B cell (primary cell): ENCODE results near the gene TUT1. TPM values are rescaled to one million over a fixed set of nuclear protein-coding genes. Genes with fewer than 3 reads are reported as not detected.
"Not testable (repeated sequence)": the region's sequence is repeated elsewhere in the genome, so short reads cannot be mapped to it uniquely, and the experiment has no call there.

Source experiments
- ATAC-seq: fragments of 200-7000 bp; cut with Tn5 transposase; one replicate; pipeline ENCODE4 v1.10.0; 2021; ENCODE audit warnings: low read depth, mild to moderate bottlenecking, moderate number of reproducible peaks, moderate library complexity
- CTCF ChIA-PET: fragments of 350-600 bp; sonication (Branson Sonifier 250); formaldehyde crosslinking; loops from one replicate; lab custom pipeline; 2021; ENCODE audit warnings: antibody characterized with exemption, inconsistent platforms; lab: Charles Lee
- POLR2A ChIA-PET: fragments of 350-600 bp; sonication (Branson Sonifier 250); formaldehyde crosslinking; loops from one replicate; lab custom pipeline; 2021; ENCODE audit warnings: antibody characterized with exemption; lab: Charles Lee
- DNase-seq: peaks from one replicate; pipeline ENCODE4 v3.0.0; 2013
- H2AFZ ChIP-seq: 2 replicates; pipeline ENCODE4 v1.6.1; 2012; ENCODE audit warnings: mild to moderate bottlenecking, low read depth, low read length; ENCODE audit not compliant: insufficient read depth, poor library complexity, severe bottlenecking
- H3K27ac ChIP-seq, 2 donors: 1 replicate in 1 of 2; 2 replicates in 1 of 2; pipeline ENCODE4 v1.5.1; 2012 to 2013; ENCODE audit warnings: low read length in 2 of 2, mild to moderate bottlenecking in 2 of 2, moderate library complexity in 1 of 2
- H3K27me3 ChIP-seq, 4 experiments: fragments of 200-600 bp in 1 of 4; sonication (generic) in 1 of 4; replicated peaks in 1 of 4; 1 replicate in 2 of 4; 2 replicates in 2 of 4; pipeline versions ENCODE4 v1.6.1 to v1.7.0; 2013 to 2016; ENCODE audit warnings: low read length in 3 of 4, mild to moderate bottlenecking in 2 of 4, mixed read lengths in 1 of 4, moderate library complexity in 1 of 4; ENCODE audit not compliant: insufficient read depth in 4 of 4, control insufficient read depth in 3 of 4; ENCODE audit errors: control extremely low read depth in 1 of 4
- H3K36me3 ChIP-seq, 2 experiments: replicated peaks in 1 of 2; 1 replicate in 1 of 2; 2 replicates in 1 of 2; pipeline versions ENCODE4 v1.6.1 to v1.7.1; 2013; ENCODE audit warnings: low read length in 1 of 2; ENCODE audit not compliant: insufficient read depth in 2 of 2, control insufficient read depth in 1 of 2; ENCODE audit errors: control extremely low read depth in 1 of 2, extremely low read depth in 1 of 2
- H3K4me1 ChIP-seq, 2 donors: fragments of 200-600 bp in 1 of 2; sonication (generic) in 1 of 2; 1 replicate in 1 of 2; 2 replicates in 1 of 2; pipeline versions ENCODE4 v1.5.1 to v1.6.1; 2013 to 2017; ENCODE audit warnings: low read length in 2 of 2; ENCODE audit not compliant: control insufficient read depth in 2 of 2, insufficient read depth in 2 of 2
- H3K4me2 ChIP-seq: replicated peaks from 2 replicates; pipeline ENCODE3; 2012; ENCODE audit warnings: mild to moderate bottlenecking, low read depth, low read length; ENCODE audit not compliant: poor library complexity, severe bottlenecking
- H3K4me3 ChIP-seq, 5 experiments: fragments of 200-600 bp in 1 of 5; sonication (generic) in 1 of 5; 1 replicate in 3 of 5; 2 replicates in 2 of 5; pipeline versions ENCODE4 v1.5.1 to v1.7.0; 2011 to 2016; ENCODE audit warnings: low read length in 4 of 5, mild to moderate bottlenecking in 4 of 5, low read depth in 2 of 5, control low read depth in 1 of 5, moderate library complexity in 1 of 5; ENCODE audit not compliant: insufficient read depth in 1 of 5; ENCODE audit errors: control extremely low read depth in 1 of 5, extremely low read depth in 1 of 5
- H3K79me2 ChIP-seq: fragments of 200-600 bp; sonication (generic); one replicate; pipeline ENCODE4 v1.6.0; 2016; ENCODE audit warnings: low read length; ENCODE audit not compliant: control insufficient read depth, insufficient read depth
- H3K9ac ChIP-seq: fragments of 200-600 bp; sonication (generic); 2 replicates; pipeline ENCODE4 v1.6.1; 2017; ENCODE audit warnings: mild to moderate bottlenecking, low read length, moderate library complexity
- H3K9me3 ChIP-seq, 3 donors: one replicate each; pipeline versions ENCODE4 v1.6.1 to v1.7.1; 2013; ENCODE audit warnings: low read length in 2 of 3; ENCODE audit not compliant: control insufficient read depth in 2 of 3, insufficient read depth in 1 of 3; ENCODE audit errors: control extremely low read depth in 1 of 3
- H4K20me1 ChIP-seq: 2 replicates; pipeline ENCODE4 v1.6.0; 2012; ENCODE audit warnings: mild to moderate bottlenecking, low read length; ENCODE audit not compliant: insufficient read depth, control insufficient read depth, poor library complexity, severe bottlenecking
- H3K27ac Mint-ChIP-seq: one replicate; pipeline ENCODE4 v1.8.0; 2021; ENCODE audit warnings: mixed read lengths
- H3K27me3 Mint-ChIP-seq: one replicate; pipeline ENCODE4 v1.8.0; 2021; ENCODE audit warnings: mixed read lengths
- H3K4me1 Mint-ChIP-seq: one replicate; pipeline ENCODE4 v1.8.0; 2021; ENCODE audit warnings: mixed read lengths
- H3K4me3 Mint-ChIP-seq: one replicate; pipeline ENCODE4 v1.8.0; 2021; ENCODE audit warnings: mixed read lengths
- H3K9me3 Mint-ChIP-seq: one replicate; pipeline ENCODE4 v1.8.0; 2022; ENCODE audit warnings: mixed read lengths; ENCODE audit not compliant: insufficient read depth
- CTCF ChIP-seq: fragments of 200-600 bp; IDR thresholded peaks from one replicate; pipeline ENCODE4 v1.8.0; 2022; ENCODE audit warnings: antibody characterized with exemption, mild to moderate bottlenecking
- EZH2 ChIP-seq: IDR thresholded peaks from 2 replicates; pipeline ENCODE4 v1.6.1; 2012; ENCODE audit warnings: borderline replicate concordance, low read depth, mild to moderate bottlenecking, moderate library complexity, low read length; ENCODE audit not compliant: insufficient read depth, poor library complexity, severe bottlenecking
- WGBS: methylation state at CpG from one replicate; pipeline ENCODE4 v1.1.5; 2013; ENCODE audit warnings: missing lambda C conversion rate; ENCODE audit not compliant: insufficient coverage; 5-methylcytosine and 5-hydroxymethylcytosine counted together
- intact Hi-C: fragments of 100-400 bp; cut with micrococcal nuclease; formaldehyde crosslinking; loops from one replicate; pipeline ENCODE4 v1.10.0; 2022
- polyA plus RNA-seq: library from polyadenylated mRNA; depleted of rRNA; stranded (reverse); fragments of >200 nt; gene quantifications from 2 replicates; pipeline ENCODE4 v1.2.3, GENCODE V29; 2012
- total RNA-seq, 2 donors: library from RNA; stranded (reverse); fragments of 120-200 nt in 1 of 2; gene quantifications; 1 replicate in 1 of 2; 2 replicates in 1 of 2; pipeline versions ENCODE4 v1.2.3 to v1.2.4, GENCODE V29; 2013 to 2022

The TUT1 gene
- total and polyA plus RNA-seq, 2 donors (not counting 1 experiment from before 2014, with no cell fraction given): 31.1 to 47.7 TPM

DNA sequence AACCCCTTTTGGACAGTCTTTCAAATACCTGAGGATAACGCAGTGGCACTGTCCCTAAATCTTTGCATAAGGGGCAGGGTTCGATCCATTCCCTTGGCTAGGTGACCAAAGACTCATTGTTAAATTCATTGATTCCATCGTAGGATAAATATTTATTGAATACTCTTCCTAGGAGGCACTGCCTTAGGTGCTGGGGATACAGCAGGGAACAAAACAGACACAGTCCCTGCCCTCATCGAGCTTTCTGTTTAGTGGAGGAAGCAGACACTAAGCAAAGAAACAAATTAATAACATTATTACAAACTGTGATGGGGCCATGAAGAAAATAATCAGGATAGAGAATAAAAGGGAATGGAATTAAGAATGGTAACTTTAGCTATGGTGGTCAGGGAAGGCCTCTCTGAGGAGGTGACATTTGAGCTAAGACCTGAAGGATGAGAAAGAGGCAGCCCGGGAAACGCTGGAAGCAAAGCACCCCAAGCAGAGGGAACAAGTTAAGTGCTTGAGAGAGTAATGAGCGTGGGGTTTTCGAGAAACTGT lies 29.8 kb upstream of the TUT1 start:
- Histone ChIP-seq H3K79me2 (peaks cover 23% of the 10 kb centered on the region), H3K4me3 (peak overlapping the region; percentile 80 to 93 (median 88)), H3K9me3 (no peaks in the 10 kb centered on the region), H3K4me2 (peak overlapping the region; percentile 92), H2AFZ (peak overlapping the region; percentile 85), H3K4me1 (peaks cover 11 to 19% of the 10 kb centered on the region in 2 donors), H3K27me3 (no peaks in the 10 kb centered on the region), H4K20me1 (peaks cover 11% of the 10 kb centered on the region), H3K9ac (peak overlapping the region; percentile 93), H3K27ac (peak overlapping the region; percentile 88 to 98), H3K36me3 (peaks cover 1 to 28% of the 10 kb centered on the region in 2 experiments)
- intact Hi-C loops: no loop called here
- H3K4me3 Mint-ChIP-seq: peak overlapping the region; percentile 98
- DNase-seq: no peak
- ATAC-seq: no peak
- WGBS: 18% methylated on average over 5 of the region's 8 CpGs
- H3K9me3 Mint-ChIP-seq: no peaks in the 10 kb centered on the region
- peaks cover 23% of the 10 kb centered on the region for H3K4me1 Mint-ChIP-seq
- peak overlapping the region; percentile 95 for H3K27ac Mint-ChIP-seq
- ChIA-PET POLR2A (interaction anchor here (0.6 to 3.6 kb wide), 12 partner anchors 18 to 1689 kb away, joined by 3 to 33 read pairs (median 8); partner anchors contain the start of genes C11orf98, CSKMT, EEF1G and INTS5), CTCF (interaction anchor here (0.7 to 4.4 kb wide), 12 partner anchors 8 to 260 kb away, joined by 3 to 35 read pairs (median 5); partner anchors contain the start of genes EML3, LBHD1, ROM1 and SLC3A2)
- H3K27me3 Mint-ChIP-seq: no peaks in the 10 kb centered on the region
- TF ChIP-seq CTCF: no peak
- TF ChIP-seq EZH2: no peak

DNA sequence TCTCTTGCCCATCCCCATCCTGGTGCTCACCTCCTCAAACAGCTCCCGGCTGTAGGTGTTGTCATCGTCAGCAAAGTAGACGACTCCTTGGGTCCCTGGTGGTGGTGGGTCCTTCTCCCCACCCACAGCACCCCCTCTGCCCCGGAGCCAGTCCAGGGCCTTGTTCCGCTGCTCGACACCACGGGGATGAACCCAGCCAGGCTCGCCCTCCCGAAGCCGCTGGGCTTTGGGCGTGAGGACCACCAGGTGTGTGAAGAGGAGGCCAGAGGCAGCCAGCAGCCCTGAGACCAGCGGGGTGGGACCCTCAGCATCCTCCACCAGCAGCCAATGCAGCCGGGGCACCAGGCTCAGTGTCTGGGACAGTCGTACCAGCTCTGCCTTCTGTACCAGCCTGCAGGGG lies 25.6 kb upstream of the TUT1 start:
- peaks cover 11 to 20% of the 10 kb centered on the region in 2 donors for H3K4me1 ChIP-seq
- peaks cover 36% of the 10 kb centered on the region for H3K79me2 ChIP-seq
- H2AFZ ChIP-seq, H3K9me3 Mint-ChIP-seq, H3K4me3 Mint-ChIP-seq, H3K27ac ChIP-seq, H3K27me3 ChIP-seq, H3K4me2 ChIP-seq, ATAC-seq, H3K27me3 Mint-ChIP-seq, H3K27ac Mint-ChIP-seq, CTCF ChIA-PET, H3K4me3 ChIP-seq, H3K9ac ChIP-seq, intact Hi-C loops, H3K9me3 ChIP-seq, DNase-seq, POLR2A ChIA-PET: not testable (repeated sequence)
- WGBS: 97% methylated on average over 6 of the region's 14 CpGs
- H4K20me1 ChIP-seq: peaks cover 11% of the 10 kb centered on the region
- peaks cover 0 to 19% of the 10 kb centered on the region in 2 experiments for H3K36me3 ChIP-seq
- H3K4me1 Mint-ChIP-seq: peaks cover 21% of the 10 kb centered on the region
